Measurements from ENCODE around the gene LTBP1. TPM values are rescaled to one million over a fixed set of nuclear protein-coding genes. Genes with fewer than 3 reads are reported as not detected.

The LTBP1 gene
- total RNA-seq, 1 experiment from 2014 or later: 28.5 TPM

DNA sequence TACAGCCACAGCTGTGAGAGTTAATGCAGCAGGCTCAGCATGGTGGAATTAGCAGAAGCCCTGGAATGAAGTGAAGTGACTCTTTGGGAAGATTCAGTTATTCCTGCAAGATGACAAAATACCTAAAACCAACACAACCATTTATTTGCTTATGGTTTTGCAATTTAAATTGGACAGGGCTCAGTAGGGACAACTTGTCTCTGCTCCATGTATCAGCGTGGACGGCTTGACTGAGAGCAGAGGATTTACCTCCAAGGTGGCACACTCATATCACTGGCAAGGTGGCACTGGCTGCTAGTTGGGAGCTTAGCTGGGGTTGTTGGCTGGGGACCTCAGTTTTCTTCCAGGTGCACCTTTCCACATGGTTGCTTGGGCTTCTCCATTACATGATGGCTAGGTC lies 58.3 kb downstream of the LTBP1 start:
- H4K8ac ChIP-seq (replicated peaks; ENCODE audit: insufficient read length, low read depth, low read length): no peak overlapping the region
- no peak overlapping the region for H2AK5ac ChIP-seq (ENCODE audit: insufficient read length, low read length)
- H3K79me2 ChIP-seq (ENCODE audit: insufficient read depth, low read length): no peaks in the 10 kb centered on the region
- H2BK120ac ChIP-seq (ENCODE audit: low read depth, low read length, poor library complexity, severe bottlenecking): no peak overlapping the region
- no peak overlapping the region for H3K4me2 ChIP-seq (ENCODE audit: insufficient read depth, insufficient read length, low read length)
- H2BK5ac ChIP-seq (ENCODE audit: insufficient read length, low read length): no peak overlapping the region
- no peaks in the 10 kb centered on the region for H3K79me1 ChIP-seq (ENCODE audit: insufficient read depth, low read depth, low read length, poor library complexity, severe bottlenecking)
- Mint-ChIP-seq H3K27ac (no peak overlapping the region), H3K4me3 (no peak overlapping the region), H3K4me1 (0 out of 4 replicates have a peak, but pooled peaks cover 0 to 5% of the 10 kb centered on the region in 2 experiments), H3K27me3 (ENCODE audit: low read depth) (no peaks in the 10 kb centered on the region), H3K9me3 (no peaks in the 10 kb centered on the region), H3K36me3 (ENCODE audit: insufficient read depth in 1 of 3, low read depth in 3 of 3) (no peaks in the 10 kb centered on the region; a peak in 1 of 7 replicates)
- H3K4ac ChIP-seq (ENCODE audit: low read depth, low read length): no peak overlapping the region
- no peak overlapping the region for H3T11ph ChIP-seq (ENCODE audit: low read length)
- no peak overlapping the region; the same call in 1 of the 2 replicates for H3K14ac ChIP-seq (ENCODE audit: insufficient read depth, low read length)
- H3K18ac ChIP-seq (ENCODE audit: insufficient read length, low read depth, low read length): no peak overlapping the region
- H4K20me1 ChIP-seq (ENCODE audit: control insufficient read depth, insufficient read depth, insufficient read length): no peaks in the 10 kb centered on the region
- H3K4me1 ChIP-seq (ENCODE audit: insufficient read depth, low read length): peaks cover 1% of the 10 kb centered on the region; the same call in 1 of the 2 replicates
- no peak overlapping the region for H2AFZ ChIP-seq (ENCODE audit: low read length)
- no peak overlapping the region for H4K5ac ChIP-seq (ENCODE audit: insufficient read length, low read depth, low read length)
- H2BK12ac ChIP-seq (ENCODE audit: insufficient read length, low read depth, low read length): no peak overlapping the region
- no peak overlapping the region for H3K56ac ChIP-seq (ENCODE audit: insufficient read length, low read depth, low read length)
- no peaks in the 10 kb centered on the region for H3K23me2 ChIP-seq (ENCODE audit: insufficient read length, low read depth, low read length, poor library complexity, severe bottlenecking)
- no peak overlapping the region for H3K23ac ChIP-seq (ENCODE audit: insufficient read length, low read depth, low read length)
- no peaks in the 10 kb centered on the region for H3K27me3 ChIP-seq (ENCODE audit: insufficient read depth, low read length)
- TF ChIP-seq CTCF (conservative IDR thresholded peaks at IDR 0.05): no peak
- WGBS (ENCODE audit: extremely low coverage, insufficient read length, low lambda C conversion rate): no CpG with 5 or more reads among the region's 2 CpGs
- H2BK15ac ChIP-seq (ENCODE audit: low read depth, low read length): no peak overlapping the region
- H4K91ac ChIP-seq (ENCODE audit: insufficient read length, low read depth, low read length): no peak overlapping the region
- H2BK20ac ChIP-seq (ENCODE audit: low read depth, low read length, poor library complexity, severe bottlenecking): no peak overlapping the region
- no peak for DNase-seq
- no peak overlapping the region for H3K9ac ChIP-seq (ENCODE audit: extremely low read depth, insufficient read length, low read length)
- H3K27ac ChIP-seq (ENCODE audit: insufficient read length, low read depth, low read length): no peak overlapping the region
- no peaks in the 10 kb centered on the region for H3K9me3 ChIP-seq (ENCODE audit: control insufficient read depth, low read depth, low read length)
